ENCODE measurements around the gene UROC1.

UROC1 gene

DNA sequence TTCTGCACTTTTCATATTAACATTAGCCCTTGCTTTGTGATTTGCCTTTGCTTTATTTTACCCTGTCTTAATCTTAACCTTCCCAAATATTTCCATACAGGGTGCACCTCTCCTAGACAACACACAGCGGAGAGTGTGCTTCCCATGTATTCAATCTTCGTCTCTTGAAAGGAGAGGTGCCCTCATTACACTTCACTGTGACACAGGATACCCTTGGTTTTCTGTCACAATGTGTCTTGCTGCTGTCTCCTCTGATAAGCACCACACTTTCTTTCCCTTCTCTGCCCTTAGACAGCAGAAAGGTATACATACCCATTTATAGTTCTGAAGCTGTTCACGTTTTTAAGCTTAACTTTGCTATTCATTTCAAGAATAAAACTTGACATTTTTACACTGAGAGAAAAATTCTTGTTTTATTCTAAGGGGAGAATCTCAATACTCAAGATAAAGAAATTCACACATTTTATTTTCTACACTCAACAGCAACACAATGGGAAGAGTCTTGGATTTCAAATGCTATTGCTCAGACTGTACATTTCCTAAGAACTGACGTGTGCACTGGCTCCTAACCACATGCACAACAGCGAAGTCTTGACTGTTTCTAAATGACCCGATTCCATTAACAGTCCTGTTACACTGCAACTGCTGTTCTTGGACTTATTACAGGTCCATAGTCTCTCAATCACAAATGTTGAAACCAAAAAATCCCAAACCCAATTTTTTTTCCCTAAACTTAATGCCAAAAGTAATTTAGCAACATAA, 63.0 kb downstream of the UROC1 start:
- Histone ChIP-seq H3K27me3 (ENCODE audit: insufficient read depth, insufficient read length) (no peaks in the 10 kb centered on the region), H3K4me3 (ENCODE audit: insufficient read length, low read depth) (no peak overlapping the region), H3K9me3 (ENCODE audit: insufficient read depth, low read length) (no peaks in the 10 kb centered on the region), H3K9ac (ENCODE audit: insufficient read length, low read depth) (no peak overlapping the region), H3K4me1 (ENCODE audit: insufficient read depth, insufficient read length) (no peaks in the 10 kb centered on the region), H3K36me3 (ENCODE audit: insufficient read depth, insufficient read length, low read length) (peaks cover 88% of the 10 kb centered on the region)
- TF ChIP-seq YY1 (IDR thresholded peaks at IDR 0.05; ENCODE audit: insufficient read depth, insufficient read length) (no peak), SUZ12 (IDR thresholded peaks at IDR 0.05; ENCODE audit: extremely low read depth, insufficient read depth, insufficient read length) (no peak), ZNF274 (IDR thresholded peaks at IDR 0.05; ENCODE audit: low read depth, low read length) (no peak)
- DNase-seq (ENCODE audit: low read depth, low spot score), result no peak

- Histone ChIP-seq H3K9ac (ENCODE audit: insufficient read length, low read depth) (no peak overlapping the region), H3K4me3 (ENCODE audit: insufficient read length, low read depth) (no peak overlapping the region), H3K27me3 (ENCODE audit: insufficient read depth, insufficient read length) (no peaks in the 10 kb centered on the region), H3K9me3 (ENCODE audit: insufficient read depth, low read length) (no peaks in the 10 kb centered on the region), H3K36me3 (ENCODE audit: insufficient read depth, insufficient read length, low read length) (peaks cover 88% of the 10 kb centered on the region), H3K4me1 (ENCODE audit: insufficient read depth, insufficient read length) (no peaks in the 10 kb centered on the region)
- no peak for DNase-seq (ENCODE audit: low read depth, low spot score)
- no peak for TF ChIP-seq ZNF274 (IDR thresholded peaks at IDR 0.05; ENCODE audit: low read depth, low read length)
- TF ChIP-seq SUZ12 (IDR thresholded peaks at IDR 0.05; ENCODE audit: extremely low read depth, insufficient read depth, insufficient read length), result no peak
- TF ChIP-seq YY1 (IDR thresholded peaks at IDR 0.05; ENCODE audit: insufficient read depth, insufficient read length), result no peak
Observed at GRCh38 chr3:126454025-126454424, 63.5 kb downstream of the UROC1 start.

GRCh38 chr3:126452213-126452612, 65.4 kb downstream of the UROC1 start:
- H3K9me3 ChIP-seq (ENCODE audit: insufficient read depth, low read length), result no peaks in the 10 kb centered on the region
- TF ChIP-seq YY1 (IDR thresholded peaks at IDR 0.05; ENCODE audit: insufficient read depth, insufficient read length) (no peak), SUZ12 (IDR thresholded peaks at IDR 0.05; ENCODE audit: extremely low read depth, insufficient read depth, insufficient read length) (no peak), ZNF274 (IDR thresholded peaks at IDR 0.05; ENCODE audit: low read depth, low read length) (no peak)
- H3K36me3 ChIP-seq (ENCODE audit: insufficient read depth, insufficient read length, low read length), result peaks cover 87% of the 10 kb centered on the region
- no peaks in the 10 kb centered on the region for H3K27me3 ChIP-seq (ENCODE audit: insufficient read depth, insufficient read length)
- no peak overlapping the region for H3K4me3 ChIP-seq (ENCODE audit: insufficient read length, low read depth)
- DNase-seq (ENCODE audit: low read depth, low spot score), result no peak
- no peaks in the 10 kb centered on the region for H3K4me1 ChIP-seq (ENCODE audit: insufficient read depth, insufficient read length)
- H3K9ac ChIP-seq (ENCODE audit: insufficient read length, low read depth), result no peak overlapping the region

GRCh38 chr3:126451511-126451910, 66.1 kb downstream of the UROC1 start:
- no peaks in the 10 kb centered on the region for H3K27me3 ChIP-seq (ENCODE audit: insufficient read depth, insufficient read length)
- no peak for TF ChIP-seq ZNF274 (IDR thresholded peaks at IDR 0.05; ENCODE audit: low read depth, low read length)
- no peak for TF ChIP-seq SUZ12 (IDR thresholded peaks at IDR 0.05; ENCODE audit: extremely low read depth, insufficient read depth, insufficient read length)
- no peak for TF ChIP-seq YY1 (IDR thresholded peaks at IDR 0.05; ENCODE audit: insufficient read depth, insufficient read length)
- H3K36me3 ChIP-seq (ENCODE audit: insufficient read depth, insufficient read length, low read length), result peaks cover 84% of the 10 kb centered on the region

GRCh38 chr3:126450744-126451143, 66.8 kb downstream of the UROC1 start:
- Histone ChIP-seq H3K9me3 (ENCODE audit: insufficient read depth, low read length) (no peaks in the 10 kb centered on the region), H3K36me3 (ENCODE audit: insufficient read depth, insufficient read length, low read length) (peaks cover 82% of the 10 kb centered on the region), H3K4me1 (ENCODE audit: insufficient read depth, insufficient read length) (no peaks in the 10 kb centered on the region), H3K27me3 (ENCODE audit: insufficient read depth, insufficient read length) (no peaks in the 10 kb centered on the region), H3K9ac (ENCODE audit: insufficient read length, low read depth) (no peak overlapping the region), H3K4me3 (ENCODE audit: insufficient read length, low read depth) (no peak overlapping the region)
- TF ChIP-seq YY1 (IDR thresholded peaks at IDR 0.05; ENCODE audit: insufficient read depth, insufficient read length), result no peak
- no peak for TF ChIP-seq SUZ12 (IDR thresholded peaks at IDR 0.05; ENCODE audit: extremely low read depth, insufficient read depth, insufficient read length)
- TF ChIP-seq ZNF274 (IDR thresholded peaks at IDR 0.05; ENCODE audit: low read depth, low read length), result no peak
- DNase-seq (ENCODE audit: low read depth, low spot score), result no peak

More at GRCh38 chr3:126451511-126451910, 66.1 kb downstream of the UROC1 start:
- H3K4me3 ChIP-seq (ENCODE audit: insufficient read length, low read depth), result no peak overlapping the region
- no peaks in the 10 kb centered on the region for H3K4me1 ChIP-seq (ENCODE audit: insufficient read depth, insufficient read length)
- H3K9ac ChIP-seq (ENCODE audit: insufficient read length, low read depth), result no peak overlapping the region
- no peaks in the 10 kb centered on the region for H3K9me3 ChIP-seq (ENCODE audit: insufficient read depth, low read length)
- no peak for DNase-seq (ENCODE audit: low read depth, low spot score)

GRCh38 chr3:126450219-126450618, 67.4 kb downstream of the UROC1 start:
- H3K27me3 ChIP-seq (ENCODE audit: insufficient read depth, insufficient read length), result no peaks in the 10 kb centered on the region
- no peak overlapping the region for H3K9ac ChIP-seq (ENCODE audit: insufficient read length, low read depth)
- DNase-seq (ENCODE audit: low read depth, low spot score), result no peak
- H3K9me3 ChIP-seq (ENCODE audit: insufficient read depth, low read length), result no peaks in the 10 kb centered on the region
- TF ChIP-seq SUZ12 (IDR thresholded peaks at IDR 0.05; ENCODE audit: extremely low read depth, insufficient read depth, insufficient read length) (no peak), ZNF274 (IDR thresholded peaks at IDR 0.05; ENCODE audit: low read depth, low read length) (no peak), YY1 (IDR thresholded peaks at IDR 0.05; ENCODE audit: insufficient read depth, insufficient read length) (no peak)
- peaks cover 80% of the 10 kb centered on the region for H3K36me3 ChIP-seq (ENCODE audit: insufficient read depth, insufficient read length, low read length)
- H3K4me3 ChIP-seq (ENCODE audit: insufficient read length, low read depth), result no peak overlapping the region
- no peaks in the 10 kb centered on the region for H3K4me1 ChIP-seq (ENCODE audit: insufficient read depth, insufficient read length)

DNA sequence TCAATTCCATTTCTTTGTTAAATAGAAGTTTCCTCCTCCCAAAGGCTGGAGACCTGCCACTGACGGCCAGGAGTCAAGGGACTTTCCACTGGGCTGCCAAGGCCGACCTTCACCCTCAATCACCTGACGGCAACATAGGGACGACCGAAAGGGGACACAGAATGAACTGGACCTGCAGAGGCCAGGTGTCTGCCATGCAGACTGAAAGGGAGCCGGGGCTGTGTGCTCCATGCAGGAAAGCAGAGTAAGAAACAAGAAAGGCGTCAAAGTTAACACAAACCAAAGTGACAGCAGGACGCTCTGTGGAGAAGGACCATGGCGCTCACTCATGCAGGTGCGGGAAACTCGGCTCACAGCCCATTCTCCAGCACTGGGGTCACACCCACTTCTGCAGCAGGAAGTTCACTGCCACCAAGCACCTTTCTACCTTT, 67.9 kb downstream of the UROC1 start:
- no peak overlapping the region for H3K9ac ChIP-seq (ENCODE audit: insufficient read length, low read depth)
- H3K4me1 ChIP-seq (ENCODE audit: insufficient read depth, insufficient read length), result no peaks in the 10 kb centered on the region
- no peak for DNase-seq (ENCODE audit: low read depth, low spot score)
- no peaks in the 10 kb centered on the region for H3K9me3 ChIP-seq (ENCODE audit: insufficient read depth, low read length)
- TF ChIP-seq SUZ12 (IDR thresholded peaks at IDR 0.05; ENCODE audit: extremely low read depth, insufficient read depth, insufficient read length), result no peak
- TF ChIP-seq YY1 (IDR thresholded peaks at IDR 0.05; ENCODE audit: insufficient read depth, insufficient read length), result no peak
- TF ChIP-seq ZNF274 (IDR thresholded peaks at IDR 0.05; ENCODE audit: low read depth, low read length), result no peak
- H3K36me3 ChIP-seq (ENCODE audit: insufficient read depth, insufficient read length, low read length), result peaks cover 74% of the 10 kb centered on the region
- no peak overlapping the region for H3K4me3 ChIP-seq (ENCODE audit: insufficient read length, low read depth)
- H3K27me3 ChIP-seq (ENCODE audit: insufficient read depth, insufficient read length), result no peaks in the 10 kb centered on the region

Data from NT2/D1 (cell line).